ENCODE measurements around the gene MTERF4. TPM values are rescaled to one million over a fixed set of nuclear protein-coding genes. Genes with fewer than 3 reads are reported as not detected.

MTERF4 gene
- total and polyA plus RNA-seq, 10 of the 15 experiments (the other 5 are each of a cell fraction or from before 2014, with no cell fraction given): 36.7 to 69.1 (median 45.5) TPM

- TF ChIP-seq PRDM15 (CRISPR knock-in tag; IDR thresholded peaks at IDR 0.05) (no peak), E4F1 (IDR thresholded peaks at IDR 0.05; ENCODE audit: borderline replicate concordance, partially characterized antibody) (peak; percentile 66), MYC (IDR thresholded peaks at IDR 0.05; ENCODE audit: insufficient read depth, insufficient read length, insufficient replicate concordance, low read length, severe bottlenecking) (no peak), ZBTB11 (CRISPR knock-in tag; IDR thresholded peaks at IDR 0.05) (no peak), STAT3 (IDR thresholded peaks at IDR 0.05; ENCODE audit: low read depth, low read length) (no peak), CHD1 (IDR thresholded peaks at IDR 0.05; ENCODE audit: low read depth, low read length) (no peak), SP1 (IDR thresholded peaks at IDR 0.05; ENCODE audit: low read depth, low read length) (peak; percentile 89), NR2C1 (IDR thresholded peaks at IDR 0.05) (no peak), ATF2 (IDR thresholded peaks at IDR 0.05; ENCODE audit: low read length) (no peak), IKZF1 (conservative IDR thresholded peaks at IDR 0.05) (peak; percentile 95), STAT1 (conservative IDR thresholded peaks at IDR 0.05) (no peak), SRF (IDR thresholded peaks at IDR 0.05; ENCODE audit: low read depth in 2 of 2, low read length in 2 of 2) (no peak; a peak in 1 of 4 replicates), SMARCA5 (IDR thresholded peaks at IDR 0.05) (no peak), EGR1 (IDR thresholded peaks at IDR 0.05; ENCODE audit: borderline replicate concordance in 1 of 2, low read depth in 2 of 2, low read length in 2 of 2) (0 out of 3 replicates have a peak, but pooled peaks of 1 of the 2 experiments have one; percentile 11), NR2C2 (IDR thresholded peaks at IDR 0.05; ENCODE audit: borderline replicate concordance, control insufficient read depth, insufficient read length, low read depth) (no peak), IKZF2 (IDR thresholded peaks at IDR 0.05) (no peak), SREBF2 (IDR thresholded peaks at IDR 0.05; ENCODE audit: low read length) (no peak), MEF2B (IDR thresholded peaks at IDR 0.05; ENCODE audit: partially characterized antibody, poor library complexity, severe bottlenecking) (no peak), TAF1 (IDR thresholded peaks at IDR 0.05; ENCODE audit: borderline replicate concordance, low read depth, low read length) (peak; percentile 73; the same call in 1 of the 2 replicates)
Measured at GRCh38 chr2:241149925-241150659, 48.0 kb upstream of the MTERF4 start, which contains the start of gene PPP1R7 (continued).
